ENCODE measurements around the gene ADAM17.

The ADAM17 gene

DNA sequence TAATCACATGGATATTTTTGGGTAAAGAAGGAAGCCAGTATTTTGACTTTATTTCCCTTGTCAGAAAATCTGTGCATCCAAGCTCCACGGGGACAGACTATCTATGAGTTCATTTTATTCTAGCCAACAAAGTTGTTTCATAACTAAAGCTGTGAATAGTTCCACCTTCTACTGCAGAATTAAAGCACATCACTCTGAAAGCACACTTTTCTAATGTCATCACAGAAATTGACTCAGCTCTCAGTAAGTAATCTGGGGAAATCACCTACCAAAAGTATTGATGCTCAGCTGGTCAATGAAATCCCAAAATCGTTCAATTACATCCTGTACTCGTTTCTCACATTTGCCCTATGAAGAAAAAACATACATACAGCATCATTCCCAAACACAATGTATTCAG is 62.2 kb downstream of the ADAM17 start:
- DNase-seq (ENCODE audit: low spot score), result no peak
- TF ChIP-seq, protein P1, sequence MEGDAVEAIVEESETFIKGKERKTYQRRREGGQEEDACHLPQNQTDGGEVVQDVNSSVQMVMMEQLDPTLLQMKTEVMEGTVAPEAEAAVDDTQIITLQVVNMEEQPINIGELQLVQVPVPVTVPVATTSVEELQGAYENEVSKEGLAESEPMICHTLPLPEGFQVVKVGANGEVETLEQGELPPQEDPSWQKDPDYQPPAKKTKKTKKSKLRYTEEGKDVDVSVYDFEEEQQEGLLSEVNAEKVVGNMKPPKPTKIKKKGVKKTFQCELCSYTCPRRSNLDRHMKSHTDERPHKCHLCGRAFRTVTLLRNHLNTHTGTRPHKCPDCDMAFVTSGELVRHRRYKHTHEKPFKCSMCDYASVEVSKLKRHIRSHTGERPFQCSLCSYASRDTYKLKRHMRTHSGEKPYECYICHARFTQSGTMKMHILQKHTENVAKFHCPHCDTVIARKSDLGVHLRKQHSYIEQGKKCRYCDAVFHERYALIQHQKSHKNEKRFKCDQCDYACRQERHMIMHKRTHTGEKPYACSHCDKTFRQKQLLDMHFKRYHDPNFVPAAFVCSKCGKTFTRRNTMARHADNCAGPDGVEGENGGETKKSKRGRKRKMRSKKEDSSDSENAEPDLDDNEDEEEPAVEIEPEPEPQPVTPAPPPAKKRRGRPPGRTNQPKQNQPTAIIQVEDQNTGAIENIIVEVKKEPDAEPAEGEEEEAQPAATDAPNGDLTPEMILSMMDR (IDR thresholded peaks at IDR 0.05; ENCODE audit: extremely low read depth, missing control alignments), result no peak

DNA sequence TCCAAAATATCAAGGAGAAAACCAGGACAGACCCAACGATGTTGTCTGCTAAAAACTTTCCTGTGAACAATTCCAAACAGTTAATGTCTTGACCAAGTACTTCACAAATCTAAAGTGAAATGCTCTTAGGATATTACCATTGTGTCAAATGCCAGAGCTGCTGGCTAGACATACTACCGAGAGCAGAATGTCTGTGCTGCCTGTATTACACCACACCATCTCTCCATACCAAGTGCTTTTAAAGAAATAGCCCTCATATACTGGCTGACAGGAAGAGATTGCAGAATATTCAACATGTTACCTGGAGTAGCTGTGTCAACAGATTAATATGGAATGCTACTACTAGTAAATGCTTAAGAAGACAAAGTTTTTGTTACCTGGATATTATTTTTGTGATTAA is 62.7 kb downstream of the ADAM17 start:
- TF ChIP-seq, protein P1 (IDR thresholded peaks at IDR 0.05; ENCODE audit: extremely low read depth, missing control alignments), result no peak
- DNase-seq (ENCODE audit: low spot score), result no peak

DNA sequence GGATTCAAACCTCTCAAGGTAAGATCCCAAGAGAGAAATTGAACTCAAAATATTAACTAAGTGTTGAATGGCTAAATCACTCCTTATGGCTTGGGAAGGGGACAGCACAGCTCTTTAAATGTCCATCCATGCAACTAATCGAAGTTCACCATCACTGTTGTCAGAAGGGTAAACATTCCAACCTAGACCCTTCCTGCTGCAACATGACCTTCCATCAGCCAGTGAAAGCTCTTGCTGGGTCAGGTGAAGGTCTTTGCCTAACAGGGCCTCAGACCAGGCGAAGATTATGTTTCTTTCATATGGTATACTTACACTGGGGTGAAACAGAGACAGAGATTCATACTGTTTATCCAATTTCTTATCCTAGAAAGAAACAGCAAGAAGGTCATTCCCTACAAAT is 64.8 kb downstream of the ADAM17 start:
- DNase-seq (ENCODE audit: low spot score), result no peak
- TF ChIP-seq, protein P1 (IDR thresholded peaks at IDR 0.05; ENCODE audit: extremely low read depth, missing control alignments), result no peak

DNA sequence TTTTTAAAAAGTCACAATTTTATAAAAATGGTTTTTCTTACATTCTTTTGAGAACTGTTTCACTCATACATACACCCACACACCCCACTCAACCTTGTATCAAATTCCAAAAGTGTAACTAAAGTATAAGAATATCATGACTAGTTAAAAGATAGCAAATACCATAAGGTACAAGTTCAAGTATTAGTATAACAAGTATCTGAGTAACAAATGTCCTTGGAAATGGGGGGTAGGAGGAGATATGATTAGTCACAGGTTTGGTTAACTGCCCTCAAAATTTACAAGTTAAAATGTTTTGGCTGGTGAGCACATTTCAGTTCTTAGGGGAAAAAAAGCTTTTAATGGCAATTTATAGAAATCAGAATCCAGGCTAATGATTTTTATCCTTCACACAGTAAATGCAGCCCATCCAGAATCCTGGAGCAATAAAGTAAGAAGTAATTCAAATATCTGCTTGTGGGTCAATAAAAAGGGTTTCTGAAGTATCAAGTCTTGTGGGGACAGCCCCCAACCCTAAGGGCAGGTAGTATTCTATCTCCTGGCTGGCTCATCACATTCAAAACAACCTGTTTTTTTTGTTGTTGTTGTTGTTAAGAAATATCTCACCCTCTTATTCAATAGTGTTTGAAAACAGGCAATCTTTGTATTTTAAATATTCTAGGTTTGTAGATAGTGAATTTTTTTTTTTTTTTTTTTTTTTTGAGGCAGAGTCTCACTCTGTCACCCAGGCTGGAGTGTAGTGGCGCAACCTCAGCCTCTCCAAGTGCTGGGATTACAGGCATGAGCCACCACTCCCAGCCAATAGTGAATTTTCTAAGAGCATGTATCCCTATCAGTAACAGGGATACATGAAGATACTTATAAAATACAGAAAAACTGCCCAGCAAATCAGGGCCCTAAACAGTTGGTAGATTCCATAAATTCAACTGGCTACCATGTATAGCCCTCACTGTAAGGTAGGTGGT is 66.8 kb downstream of the ADAM17 start:
- DNase-seq (ENCODE audit: low spot score), result no peak

DNA sequence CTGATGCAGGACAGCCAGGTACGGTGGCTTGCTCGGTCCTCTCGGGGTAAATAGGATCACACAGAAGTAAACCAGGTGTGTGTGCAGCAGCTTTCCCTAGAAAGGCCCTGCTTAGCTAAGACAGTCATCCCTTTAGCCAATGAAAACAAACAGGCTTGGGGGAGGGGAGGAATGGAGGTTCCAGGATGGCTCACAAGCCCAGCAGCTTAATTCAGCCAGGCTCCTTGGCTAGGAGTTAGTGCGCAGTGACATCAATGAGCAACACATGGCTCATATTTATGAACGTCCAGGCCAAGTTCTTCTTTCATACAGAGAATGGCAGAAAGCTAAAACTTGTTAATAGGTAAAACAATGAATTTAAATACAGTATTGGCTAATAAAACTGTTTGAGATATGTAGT is 71.1 kb downstream of the ADAM17 start:
- TF ChIP-seq, protein P1 (IDR thresholded peaks at IDR 0.05; ENCODE audit: extremely low read depth, missing control alignments), result no peak
- DNase-seq (ENCODE audit: low spot score), result no peak

More for the DNA sequence above, 66.8 kb downstream of the ADAM17 start:
- TF ChIP-seq, protein P1 (IDR thresholded peaks at IDR 0.05; ENCODE audit: extremely low read depth, missing control alignments), result no peak

DNA sequence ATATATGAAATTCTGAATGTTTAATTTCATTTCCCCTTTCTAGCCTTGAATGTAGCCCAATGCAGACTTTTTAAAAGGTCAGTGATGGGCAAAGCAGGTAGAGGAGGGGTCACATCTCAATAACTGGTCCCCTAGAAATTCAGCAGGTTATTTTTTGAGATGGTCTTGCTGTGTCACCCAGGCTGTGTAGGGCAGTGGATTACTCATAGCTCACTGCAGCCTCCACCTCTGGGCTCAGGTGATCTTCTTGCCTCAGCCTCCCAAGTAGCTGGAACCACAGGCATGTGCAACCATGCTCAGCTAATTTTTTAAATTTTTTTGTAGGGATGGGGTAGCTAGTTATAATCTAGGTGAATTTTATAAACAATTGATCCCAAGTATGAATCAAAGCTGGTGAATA is 72.5 kb downstream of the ADAM17 start:
- no peak for DNase-seq (ENCODE audit: low spot score)
- TF ChIP-seq, protein P1 (IDR thresholded peaks at IDR 0.05; ENCODE audit: extremely low read depth, missing control alignments), result no peak

DNA sequence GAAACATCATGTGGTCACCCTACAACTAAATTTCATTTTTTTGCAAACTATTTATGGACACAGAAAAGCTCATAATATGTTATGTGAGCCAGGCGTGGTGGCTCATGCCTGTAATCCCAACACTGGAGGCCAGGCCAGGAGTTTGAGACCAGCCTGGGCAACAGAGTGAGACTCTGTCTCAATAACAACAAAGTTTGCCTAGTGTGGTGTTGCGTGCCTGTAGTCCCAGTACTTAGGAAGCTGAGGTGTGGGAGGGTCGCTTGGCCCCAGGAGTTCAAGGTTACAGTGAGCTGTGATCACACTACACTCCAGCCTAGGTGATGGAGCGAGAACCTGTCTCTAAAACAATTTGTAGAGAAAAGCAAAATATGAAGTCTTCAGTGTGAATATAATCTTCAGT is 75.5 kb downstream of the ADAM17 start:
- no peak for DNase-seq (ENCODE audit: low spot score)
- TF ChIP-seq, protein P1 (IDR thresholded peaks at IDR 0.05; ENCODE audit: extremely low read depth, missing control alignments), result no peak

All from GM20000 (cell line).